Esophagus squamous epithelium (tissue), 5 donors: Measurements from ENCODE around the gene KCNK17. TPM values are rescaled to one million over a fixed set of nuclear protein-coding genes. Genes with fewer than 3 reads are reported as not detected.

Experiments used
- DNase-seq: peaks from one replicate; lab custom pipeline; 2025; lab: John Stamatoyannopoulos, UW
- H3K27ac ChIP-seq, 4 donors: fragments of 200-600 bp; sonication (generic); one replicate each; pipeline ENCODE4 v1.5.1; 2016 to 2019; ENCODE audit warnings: mild to moderate bottlenecking in 1 of 4
- H3K27me3 ChIP-seq, 4 donors: fragments of 200-600 bp; sonication (generic); 1 replicate in 3 of 4; 2 replicates in 1 of 4; pipeline versions ENCODE4 v1.5.1 to v1.6.0; 2017 to 2021; ENCODE audit warnings: antibody characterized with exemption in 1 of 4
- H3K36me3 ChIP-seq, 3 donors: fragments of 200-600 bp; sonication (generic); one replicate each; pipeline ENCODE4 v1.5.1; 2016 to 2019
- H3K4me1 ChIP-seq, 3 donors: fragments of 200-600 bp; sonication (generic); one replicate each; pipeline ENCODE4 v1.5.1; 2017 to 2019
- H3K4me3 ChIP-seq, 4 donors: fragments of 200-600 bp; sonication (generic); 1 replicate in 3 of 4; 2 replicates in 1 of 4; pipeline ENCODE4 v1.5.1; 2016 to 2019; ENCODE audit warnings: mild to moderate bottlenecking in 2 of 4, moderate library complexity in 1 of 4
- H3K9me3 ChIP-seq, 3 donors: fragments of 200-600 bp; sonication (generic); one replicate each; pipeline ENCODE4 v1.5.1; 2016 to 2019
- POLR2A ChIP-seq, 4 donors: fragments of 450-650 bp; IDR thresholded peaks; one replicate each; pipeline ENCODE4 v1.6.1; 2017; ENCODE audit warnings: antibody characterized with exemption in 4 of 4, mild to moderate bottlenecking in 4 of 4, moderate library complexity in 3 of 4
- WGBS, 2 donors: methylation state at CpG; one replicate each; pipeline ENCODE4 v1.1.5; 2018; 5-methylcytosine and 5-hydroxymethylcytosine counted together
- intact Hi-C: fragments of 100-400 bp; cut with DNase I; formaldehyde crosslinking; loops from one replicate; pipeline ENCODE4 v1.15.0; 2022
- total RNA-seq, 4 donors: library from RNA; depleted of rRNA; stranded (reverse); fragments of >200 nt; gene quantifications; one replicate each; pipeline ENCODE4 v1.1.0, GENCODE V29; 2016
- TF ChIP-seq, protein P1 (sequence below), 6 experiments: fragments of 450-650 bp in 4 of 6; fragments of 200-600 bp in 2 of 6; sonication (generic) in 2 of 6; IDR thresholded peaks; one replicate each; pipeline ENCODE4 v1.5.1; 2016 to 2019; ENCODE audit warnings: antibody characterized with exemption in 6 of 6, mild to moderate bottlenecking in 4 of 6, moderate library complexity in 4 of 6
- donor health status: DM: yes; HTN: yes; CAD: no.

KCNK17 gene
- total RNA-seq, 4 donors from 2014 or later, result 0.31 to 1.2 (median 1.1) TPM; not detected in 1

GRCh38 chr6:39341937-39342336, 27.7 kb upstream of the KCNK17 start:
- no peaks in the 10 kb centered on the region for H3K36me3 ChIP-seq
- no peak overlapping the region for H3K4me3 ChIP-seq
- peaks cover 0 to 12% (median 0%) of the 10 kb centered on the region in 4 donors for H3K27me3 ChIP-seq
- H3K9me3 ChIP-seq, result no peaks in the 10 kb centered on the region
- TF ChIP-seq, protein P1, sequence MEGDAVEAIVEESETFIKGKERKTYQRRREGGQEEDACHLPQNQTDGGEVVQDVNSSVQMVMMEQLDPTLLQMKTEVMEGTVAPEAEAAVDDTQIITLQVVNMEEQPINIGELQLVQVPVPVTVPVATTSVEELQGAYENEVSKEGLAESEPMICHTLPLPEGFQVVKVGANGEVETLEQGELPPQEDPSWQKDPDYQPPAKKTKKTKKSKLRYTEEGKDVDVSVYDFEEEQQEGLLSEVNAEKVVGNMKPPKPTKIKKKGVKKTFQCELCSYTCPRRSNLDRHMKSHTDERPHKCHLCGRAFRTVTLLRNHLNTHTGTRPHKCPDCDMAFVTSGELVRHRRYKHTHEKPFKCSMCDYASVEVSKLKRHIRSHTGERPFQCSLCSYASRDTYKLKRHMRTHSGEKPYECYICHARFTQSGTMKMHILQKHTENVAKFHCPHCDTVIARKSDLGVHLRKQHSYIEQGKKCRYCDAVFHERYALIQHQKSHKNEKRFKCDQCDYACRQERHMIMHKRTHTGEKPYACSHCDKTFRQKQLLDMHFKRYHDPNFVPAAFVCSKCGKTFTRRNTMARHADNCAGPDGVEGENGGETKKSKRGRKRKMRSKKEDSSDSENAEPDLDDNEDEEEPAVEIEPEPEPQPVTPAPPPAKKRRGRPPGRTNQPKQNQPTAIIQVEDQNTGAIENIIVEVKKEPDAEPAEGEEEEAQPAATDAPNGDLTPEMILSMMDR (IDR thresholded peaks at IDR 0.05), result no peak
- TF ChIP-seq POLR2A (IDR thresholded peaks at IDR 0.05), result no peak
- 65 to 93% methylated on average over 5 of the region's 5 CpGs for WGBS, 2 donors
- DNase-seq, result no peak
- intact Hi-C loops, result no loop called here
- H3K27ac ChIP-seq, result no peak overlapping the region
- peaks cover 0 to 43% (median 0%) of the 10 kb centered on the region in 3 donors for H3K4me1 ChIP-seq

DNA sequence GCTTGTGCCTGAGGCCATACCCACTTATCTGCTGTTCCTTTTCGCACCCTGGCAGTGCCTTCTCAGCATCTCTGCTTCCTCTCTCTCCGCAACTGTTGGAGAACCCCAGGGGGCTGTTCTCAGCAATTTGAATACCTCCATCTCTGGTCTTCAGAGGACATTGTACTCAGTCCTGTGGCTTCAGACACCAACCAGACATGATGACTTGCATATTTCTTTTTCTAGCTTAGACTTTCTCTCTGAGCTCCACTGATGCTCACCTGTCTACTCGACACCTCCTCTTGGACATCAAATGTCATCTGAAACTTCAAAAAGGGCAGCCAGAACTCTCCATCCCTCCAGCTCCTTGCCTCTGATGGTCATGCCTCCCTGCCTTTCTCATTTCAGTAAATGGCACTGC, 27.1 kb upstream of the KCNK17 start:
- DNase-seq, result no peak
- Histone ChIP-seq H3K27me3 (peaks cover 0 to 12% (median 0%) of the 10 kb centered on the region in 4 donors), H3K9me3 (no peaks in the 10 kb centered on the region), H3K36me3 (no peaks in the 10 kb centered on the region), H3K4me1 (peaks cover 0 to 47% (median 0%) of the 10 kb centered on the region in 3 donors), H3K4me3 (no peak overlapping the region), H3K27ac (no peak overlapping the region)
- intact Hi-C loops, result no loop called here
- WGBS, 2 donors, result 82 to 90% methylated on average over 3 of the region's 3 CpGs
- TF ChIP-seq, protein P1 (IDR thresholded peaks at IDR 0.05), result no peak
- no peak for TF ChIP-seq POLR2A (IDR thresholded peaks at IDR 0.05)

DNA sequence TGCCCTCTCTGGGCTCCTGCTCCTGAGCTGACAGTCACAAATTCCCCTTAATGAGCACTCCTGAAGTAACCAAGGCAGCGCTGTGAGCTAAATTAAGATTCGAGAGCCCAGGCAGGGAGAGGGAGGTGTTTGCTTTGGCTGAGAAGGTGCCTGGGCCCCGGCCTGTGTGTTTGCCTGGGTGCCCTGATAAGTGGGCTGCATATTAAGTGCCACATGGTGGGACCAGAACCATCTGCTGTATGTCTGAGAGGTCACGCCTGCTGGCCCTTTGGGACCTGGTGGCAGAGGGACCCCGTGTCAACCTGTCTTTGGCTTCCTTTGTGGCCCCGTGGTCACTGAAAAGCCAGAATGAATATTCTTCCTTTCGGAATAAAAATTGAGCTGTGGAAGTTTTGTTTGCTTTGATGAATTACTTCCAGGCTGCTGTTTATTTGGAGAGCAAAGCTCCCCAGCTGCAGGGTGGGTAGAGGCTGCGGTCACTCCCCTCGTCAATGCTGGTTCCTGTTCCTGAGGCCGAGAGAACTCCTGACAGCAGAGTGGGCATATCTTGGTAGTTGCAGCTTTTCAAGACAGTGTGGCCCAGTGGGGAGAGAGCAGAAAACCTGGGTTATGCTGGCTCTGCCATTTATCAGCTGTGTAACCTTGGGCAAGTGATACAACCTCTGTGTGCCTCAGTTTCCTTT, 25.8 kb upstream of the KCNK17 start:
- 21 to 24% methylated on average over 6 to 9 of the region's 10 CpGs for WGBS, 2 donors
- TF ChIP-seq, protein P1 (IDR thresholded peaks at IDR 0.05), result no peak
- no peak for TF ChIP-seq POLR2A (IDR thresholded peaks at IDR 0.05)
- no peaks in the 10 kb centered on the region for H3K9me3 ChIP-seq
- no peak overlapping the region for H3K4me3 ChIP-seq
- peaks cover 0 to 54% (median 0%) of the 10 kb centered on the region in 3 donors for H3K4me1 ChIP-seq
- no peak overlapping the region for H3K27ac ChIP-seq
- DNase-seq, result no peak
- peaks cover 0 to 12% (median 0%) of the 10 kb centered on the region in 4 donors for H3K27me3 ChIP-seq
- no peaks in the 10 kb centered on the region for H3K36me3 ChIP-seq
- intact Hi-C loops, result no loop called here

DNA sequence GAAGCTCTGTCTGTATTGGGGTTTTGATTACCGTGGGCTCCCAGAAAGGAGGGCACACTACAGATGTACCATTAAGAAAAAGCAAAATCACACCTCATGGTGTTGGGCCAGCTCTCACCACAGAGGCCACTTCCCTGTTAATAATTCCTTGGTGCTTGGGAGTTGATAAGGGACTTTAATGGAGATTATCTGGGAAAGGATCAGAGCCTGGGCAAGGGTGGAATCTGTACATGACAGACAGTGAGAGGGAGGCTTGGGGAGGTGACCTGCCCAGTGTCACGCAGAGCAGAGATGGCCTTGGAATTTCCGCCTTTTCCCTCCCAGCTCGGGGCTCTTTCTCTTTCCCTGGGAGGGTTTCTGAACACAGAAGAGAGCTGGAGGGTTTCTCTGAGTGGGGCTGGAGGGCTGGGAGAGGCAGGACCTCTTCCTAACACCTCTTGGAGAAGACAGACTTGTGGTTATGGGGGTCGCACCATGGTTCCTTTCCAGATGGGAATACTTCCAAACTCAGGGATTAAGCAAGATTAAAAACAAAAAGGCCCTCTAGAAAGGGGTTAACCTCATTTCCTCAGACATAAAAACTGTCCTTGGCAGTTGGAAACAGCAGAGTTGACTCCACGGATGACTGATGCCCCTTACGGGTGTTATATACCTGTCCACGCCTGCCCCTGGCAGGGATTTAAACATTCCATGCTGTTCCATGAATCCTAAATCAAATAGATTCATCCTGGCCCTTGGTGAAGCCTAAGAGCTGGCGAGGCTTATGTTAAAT, 25.1 kb upstream of the KCNK17 start:
- no peak for DNase-seq
- Histone ChIP-seq H3K4me1 (peaks cover 0 to 54% (median 0%) of the 10 kb centered on the region in 3 donors), H3K27ac (no peak overlapping the region), H3K4me3 (no peak overlapping the region), H3K9me3 (no peaks in the 10 kb centered on the region), H3K27me3 (peaks cover 0 to 12% (median 0%) of the 10 kb centered on the region in 4 donors), H3K36me3 (no peaks in the 10 kb centered on the region)
- intact Hi-C loops, result no loop called here
- no peak for TF ChIP-seq POLR2A (IDR thresholded peaks at IDR 0.05)
- TF ChIP-seq, protein P1 (IDR thresholded peaks at IDR 0.05), result no peak
- 47 to 52% methylated on average over 6 to 9 of the region's 9 CpGs for WGBS, 2 donors

- DNase-seq, result no peak
- intact Hi-C loops, result no loop called here
- Histone ChIP-seq H3K9me3 (no peaks in the 10 kb centered on the region), H3K4me1 (peaks cover 0 to 51% (median 0%) of the 10 kb centered on the region in 3 donors), H3K27me3 (peaks cover 0 to 12% (median 0%) of the 10 kb centered on the region in 4 donors), H3K27ac (no peak overlapping the region), H3K36me3 (no peaks in the 10 kb centered on the region), H3K4me3 (no peak overlapping the region)
- TF ChIP-seq, protein P1 (IDR thresholded peaks at IDR 0.05), result no peak
- TF ChIP-seq POLR2A (IDR thresholded peaks at IDR 0.05), result no peak
- WGBS, 2 donors, result 69 to 77% methylated on average over 3 to 5 of the region's 5 CpGs
These were observed 24.2 kb upstream of the KCNK17 start for GRCh38 chr6:39338397-39338796.
